Measurements from ENCODE around the gene PVALEF.

Gene PVALEF

GRCh38 chr17:81183807-81184206 is 18.5 kb downstream of the PVALEF start:
- no peak for DNase-seq (ENCODE audit: low read depth)

- no peak for DNase-seq (ENCODE audit: low read depth)
These were observed 19.2 kb downstream of the PVALEF start for GRCh38 chr17:81184555-81184954.

- DNase-seq (ENCODE audit: low read depth), result no peak
These were observed 20.9 kb downstream of the PVALEF start for GRCh38 chr17:81186203-81186602.

GRCh38 chr17:81187120-81187519 is 21.8 kb downstream of the PVALEF start:
- DNase-seq (ENCODE audit: low read depth), result no peak

- no peak for DNase-seq (ENCODE audit: low read depth)
These were observed 22.5 kb downstream of the PVALEF start for GRCh38 chr17:81187586-81188490.

- no peak for DNase-seq (ENCODE audit: low read depth)
These were observed 23.2 kb downstream of the PVALEF start for GRCh38 chr17:81188491-81188840.

GRCh38 chr17:81189016-81189415 is 23.7 kb downstream of the PVALEF start:
- DNase-seq (ENCODE audit: low read depth), result no peak

GRCh38 chr17:81189670-81190530 is 24.6 kb downstream of the PVALEF start:
- DNase-seq (ENCODE audit: low read depth), result no peak

GRCh38 chr17:81190591-81190990 is 25.3 kb downstream of the PVALEF start:
- DNase-seq (ENCODE audit: low read depth), result no peak

GRCh38 chr17:81191116-81191515 is 25.8 kb downstream of the PVALEF start:
- DNase-seq (ENCODE audit: low read depth), result no peak

- no peak for DNase-seq (ENCODE audit: low read depth)
These were observed 26.3 kb downstream of the PVALEF start for GRCh38 chr17:81191646-81192045.

- DNase-seq (ENCODE audit: low read depth), result no peak
These were observed 27.2 kb downstream of the PVALEF start for GRCh38 chr17:81192386-81193050.

GRCh38 chr17:81193051-81193410 is 27.7 kb downstream of the PVALEF start:
- no peak for DNase-seq (ENCODE audit: low read depth)

GRCh38 chr17:81193470-81194224 is 28.3 kb downstream of the PVALEF start:
- no peak for DNase-seq (ENCODE audit: low read depth)

GRCh38 chr17:81194225-81194760 is 29.0 kb downstream of the PVALEF start:
- DNase-seq (ENCODE audit: low read depth), result no peak

- DNase-seq (ENCODE audit: low read depth), result no peak
These were observed 29.9 kb downstream of the PVALEF start for GRCh38 chr17:81194941-81195901.

- DNase-seq (ENCODE audit: low read depth), result no peak
These were observed 30.7 kb downstream of the PVALEF start for GRCh38 chr17:81195941-81196495.

GRCh38 chr17:81196505-81197408 is 31.4 kb downstream of the PVALEF start:
- no peak for DNase-seq (ENCODE audit: low read depth)

GRCh38 chr17:81197409-81197795 is 32.1 kb downstream of the PVALEF start:
- DNase-seq (ENCODE audit: low read depth), result no peak
